ENCODE data around the gene FRMPD1. TPM values are rescaled to one million over a fixed set of nuclear protein-coding genes. Genes with fewer than 3 reads are reported as not detected.

The FRMPD1 gene
- total and polyA plus RNA-seq, 2 donors (not counting 1 experiment from before 2014, with no cell fraction given): not detected

DNA sequence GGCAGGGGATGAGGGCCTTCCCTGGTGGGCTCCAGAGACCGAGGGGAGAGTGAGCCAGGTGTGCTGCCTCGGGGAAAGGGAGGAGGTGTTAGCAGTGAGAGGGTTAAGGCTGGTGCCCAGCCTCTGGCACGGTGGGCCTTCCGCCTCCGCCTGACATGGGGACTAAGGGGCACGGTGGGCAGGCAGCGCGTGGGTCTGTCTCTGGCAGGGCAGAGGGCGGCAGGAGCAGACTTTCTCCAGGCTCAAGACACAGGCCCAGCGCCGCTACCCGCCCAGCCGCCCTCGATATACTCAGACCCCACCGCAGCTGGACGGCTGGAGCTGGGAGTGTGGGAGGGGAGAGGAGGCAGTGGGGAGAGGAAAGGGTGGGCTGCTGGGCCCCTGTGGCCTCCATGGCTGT is 14.9 kb upstream of the FRMPD1 start:
- Histone ChIP-seq H3K4me3 (replicated peaks in 1 of 4; ENCODE audit: control extremely low read depth in 1 of 4, insufficient read depth in 1 of 4, low read depth in 3 of 4, low read length in 4 of 4) (no peak overlapping the region), H4K20me1 (ENCODE audit: control insufficient read depth, extremely low read depth, insufficient read depth, low read length) (no peaks in the 10 kb centered on the region), H3K36me3 (ENCODE audit: control insufficient read depth, insufficient read depth, low read length) (no peaks in the 10 kb centered on the region), H3K4me2 (ENCODE audit: extremely low read depth, insufficient read depth, low read length) (no peak overlapping the region), H3K27me3 (ENCODE audit: control insufficient read depth, insufficient read depth, low read length) (peaks cover 6% of the 10 kb centered on the region), H2AFZ (ENCODE audit: low read length) (no peak overlapping the region), H3K27ac (ENCODE audit: insufficient read depth, low read length) (no peak overlapping the region), H3K9me3 (ENCODE audit: control insufficient read depth, insufficient read depth, low read depth, low read length) (no peaks in the 10 kb centered on the region), H3K4me1 (ENCODE audit: control insufficient read depth, extremely low read depth, insufficient read depth, low read length) (no peaks in the 10 kb centered on the region), H3K79me2 (ENCODE audit: control insufficient read depth, insufficient read depth, low read length) (no peaks in the 10 kb centered on the region), H3K9ac (ENCODE audit: insufficient read depth, low read length) (no peak overlapping the region)
- DNase-seq (ENCODE audit: low read depth in 2 of 2): no peak
- no peak for TF ChIP-seq EZH2 (IDR thresholded peaks at IDR 0.05; ENCODE audit: low read length, missing control alignments)
- TF ChIP-seq CTCF (conservative IDR thresholded peaks at IDR 0.05 in 1 of 2, IDR thresholded peaks at IDR 0.05 in 1 of 2; ENCODE audit: low read depth in 1 of 2, low read length in 2 of 2): no peak

DNA sequence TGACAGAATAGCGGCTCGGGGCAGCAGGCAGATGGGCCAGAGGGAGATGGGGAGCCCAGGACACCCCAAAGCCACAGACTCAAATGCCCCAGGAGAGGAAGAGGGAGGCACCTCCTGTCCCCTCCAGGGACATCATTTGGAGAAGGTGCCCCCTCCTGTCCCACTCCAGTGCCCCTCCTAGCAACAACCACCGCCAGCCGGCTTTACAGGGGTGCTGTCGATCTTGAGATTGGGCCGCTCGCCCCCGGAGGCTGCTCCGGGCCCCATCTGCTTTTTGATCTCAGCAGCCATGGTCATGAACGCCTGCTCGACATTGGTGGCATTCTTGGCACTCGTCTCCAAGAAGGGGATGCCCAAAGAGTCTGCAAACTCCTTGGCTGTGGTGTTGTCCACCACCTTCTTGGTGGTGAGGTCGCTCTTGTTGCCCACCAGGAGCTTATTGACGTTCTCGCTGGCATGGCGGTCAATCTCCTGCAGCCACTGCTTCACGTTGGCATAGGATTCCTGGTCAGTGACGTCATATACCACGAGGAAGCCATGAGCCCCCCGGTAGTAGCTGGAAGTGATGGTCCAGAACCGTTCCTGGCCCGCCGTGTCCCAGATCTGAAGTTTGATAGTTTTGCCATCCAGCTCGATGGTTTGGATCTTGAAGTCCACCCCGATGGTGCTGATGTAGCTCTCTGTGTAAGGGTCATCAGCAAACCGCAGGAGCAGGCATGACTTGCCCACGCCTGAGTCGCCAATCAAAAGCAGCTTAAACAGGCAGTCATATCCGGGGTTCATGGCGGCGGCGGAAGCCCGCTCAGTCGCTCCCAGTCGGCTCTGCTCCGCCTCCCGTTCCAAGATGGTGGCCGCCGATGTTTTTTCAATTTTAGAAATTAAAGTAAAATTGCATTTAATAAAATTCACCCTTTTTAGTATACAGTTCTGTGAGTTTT is 14.0 kb upstream of the FRMPD1 start:
- Histone ChIP-seq H4K20me1 (ENCODE audit: control insufficient read depth, extremely low read depth, insufficient read depth, low read length) (no peaks in the 10 kb centered on the region), H3K79me2 (ENCODE audit: control insufficient read depth, insufficient read depth, low read length) (no peaks in the 10 kb centered on the region), H3K27me3 (ENCODE audit: control insufficient read depth, insufficient read depth, low read length) (peaks cover 11% of the 10 kb centered on the region), H3K36me3 (ENCODE audit: control insufficient read depth, insufficient read depth, low read length) (no peaks in the 10 kb centered on the region), H3K27ac (ENCODE audit: insufficient read depth, low read length) (no peak overlapping the region), H3K4me1 (ENCODE audit: control insufficient read depth, extremely low read depth, insufficient read depth, low read length) (no peaks in the 10 kb centered on the region), H3K9ac (ENCODE audit: insufficient read depth, low read length) (no peak overlapping the region), H3K4me2 (ENCODE audit: extremely low read depth, insufficient read depth, low read length) (no peak overlapping the region), H2AFZ (ENCODE audit: low read length) (no peak overlapping the region), H3K4me3 (replicated peaks in 1 of 4; ENCODE audit: control extremely low read depth in 1 of 4, insufficient read depth in 1 of 4, low read depth in 3 of 4, low read length in 4 of 4) (no peak overlapping the region), H3K9me3 (ENCODE audit: control insufficient read depth, insufficient read depth, low read depth, low read length) (no peaks in the 10 kb centered on the region)
- no peak for TF ChIP-seq CTCF (conservative IDR thresholded peaks at IDR 0.05 in 1 of 2, IDR thresholded peaks at IDR 0.05 in 1 of 2; ENCODE audit: low read depth in 1 of 2, low read length in 2 of 2)
- no peak for TF ChIP-seq EZH2 (IDR thresholded peaks at IDR 0.05; ENCODE audit: low read length, missing control alignments)
- no peak for DNase-seq (ENCODE audit: low read depth in 2 of 2)

- Histone ChIP-seq H3K4me1 (ENCODE audit: control insufficient read depth, extremely low read depth, insufficient read depth, low read length) (no peaks in the 10 kb centered on the region), H3K9ac (ENCODE audit: insufficient read depth, low read length) (no peak overlapping the region), H3K27me3 (ENCODE audit: control insufficient read depth, insufficient read depth, low read length) (peaks cover 15% of the 10 kb centered on the region), H3K9me3 (ENCODE audit: control insufficient read depth, insufficient read depth, low read depth, low read length) (no peaks in the 10 kb centered on the region), H4K20me1 (ENCODE audit: control insufficient read depth, extremely low read depth, insufficient read depth, low read length) (no peaks in the 10 kb centered on the region), H3K36me3 (ENCODE audit: control insufficient read depth, insufficient read depth, low read length) (no peaks in the 10 kb centered on the region), H3K27ac (ENCODE audit: insufficient read depth, low read length) (no peak overlapping the region), H2AFZ (ENCODE audit: low read length) (no peak overlapping the region), H3K4me3 (replicated peaks in 1 of 4; ENCODE audit: control extremely low read depth in 1 of 4, insufficient read depth in 1 of 4, low read depth in 3 of 4, low read length in 4 of 4) (no peak overlapping the region), H3K4me2 (ENCODE audit: extremely low read depth, insufficient read depth, low read length) (no peak overlapping the region), H3K79me2 (ENCODE audit: control insufficient read depth, insufficient read depth, low read length) (no peaks in the 10 kb centered on the region)
- TF ChIP-seq EZH2 (IDR thresholded peaks at IDR 0.05; ENCODE audit: low read length, missing control alignments) (no peak), CTCF (conservative IDR thresholded peaks at IDR 0.05 in 1 of 2, IDR thresholded peaks at IDR 0.05 in 1 of 2; ENCODE audit: low read depth in 1 of 2, low read length in 2 of 2) (no peak)
- peak; percentile 5 to 25 for DNase-seq (ENCODE audit: low read depth in 2 of 2)
Observed at GRCh38 chr9:37639109-37639762, 11.5 kb upstream of the FRMPD1 start.

Measured in fibroblast of lung (primary cell).